GM18520 (cell line): ENCODE measurements around the gene SAG.
"Not testable (repeated sequence)": the region's sequence is repeated elsewhere in the genome, so short reads cannot be mapped to it uniquely, and the experiment has no call there.

Experiments
- ATAC-seq: cut with Tn5 transposase; IDR thresholded peaks from one replicate; pipeline ENCODE4 v1.9.1; 2021; ENCODE audit not compliant: unreplicated experiment

Gene SAG

DNA sequence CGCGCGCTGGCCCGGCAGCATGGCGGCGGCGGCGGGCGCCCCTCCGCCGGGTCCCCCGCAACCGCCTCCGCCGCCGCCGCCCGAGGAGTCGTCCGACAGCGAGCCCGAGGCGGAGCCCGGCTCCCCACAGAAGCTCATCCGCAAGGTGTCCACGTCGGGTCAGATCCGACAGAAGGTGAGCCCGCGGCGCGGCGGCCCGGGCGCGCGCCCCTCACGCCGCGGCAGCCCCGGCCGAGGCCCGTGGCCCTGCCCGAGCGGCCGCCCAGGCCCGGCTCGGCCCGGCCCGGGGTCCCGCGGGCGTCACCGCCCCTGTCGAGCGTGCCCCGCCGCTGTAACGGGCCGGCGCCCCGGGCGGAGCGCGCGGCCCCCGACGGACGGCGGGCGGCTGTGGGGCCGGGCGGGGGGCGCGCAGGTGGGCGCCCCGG, 46.9 kb downstream of the SAG start:
- peak; percentile 31 for ATAC-seq

GRCh38 chr2:233354971-233355574, 47.5 kb downstream of the SAG start:
- ATAC-seq = no peak

DNA sequence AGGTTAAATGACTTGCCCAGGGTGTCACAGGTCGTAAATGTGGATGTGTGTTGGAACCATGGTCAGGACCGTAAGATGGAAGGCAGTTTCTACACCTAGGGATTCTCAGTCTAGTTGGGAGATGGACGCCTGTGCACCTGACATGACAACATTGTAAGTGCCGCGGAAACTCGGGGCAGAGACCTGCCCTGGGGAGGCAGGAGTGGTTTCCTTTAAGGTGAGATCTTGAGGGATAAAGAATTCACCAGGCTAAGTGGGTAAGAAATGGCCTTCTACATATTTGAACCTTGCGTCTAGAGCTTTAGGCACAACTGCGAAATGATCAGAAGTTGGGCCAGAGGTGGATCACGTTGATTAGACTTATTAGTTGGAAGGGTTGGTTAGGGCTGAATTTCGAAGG, 48.3 kb downstream of the SAG start:
- no peak for ATAC-seq

DNA sequence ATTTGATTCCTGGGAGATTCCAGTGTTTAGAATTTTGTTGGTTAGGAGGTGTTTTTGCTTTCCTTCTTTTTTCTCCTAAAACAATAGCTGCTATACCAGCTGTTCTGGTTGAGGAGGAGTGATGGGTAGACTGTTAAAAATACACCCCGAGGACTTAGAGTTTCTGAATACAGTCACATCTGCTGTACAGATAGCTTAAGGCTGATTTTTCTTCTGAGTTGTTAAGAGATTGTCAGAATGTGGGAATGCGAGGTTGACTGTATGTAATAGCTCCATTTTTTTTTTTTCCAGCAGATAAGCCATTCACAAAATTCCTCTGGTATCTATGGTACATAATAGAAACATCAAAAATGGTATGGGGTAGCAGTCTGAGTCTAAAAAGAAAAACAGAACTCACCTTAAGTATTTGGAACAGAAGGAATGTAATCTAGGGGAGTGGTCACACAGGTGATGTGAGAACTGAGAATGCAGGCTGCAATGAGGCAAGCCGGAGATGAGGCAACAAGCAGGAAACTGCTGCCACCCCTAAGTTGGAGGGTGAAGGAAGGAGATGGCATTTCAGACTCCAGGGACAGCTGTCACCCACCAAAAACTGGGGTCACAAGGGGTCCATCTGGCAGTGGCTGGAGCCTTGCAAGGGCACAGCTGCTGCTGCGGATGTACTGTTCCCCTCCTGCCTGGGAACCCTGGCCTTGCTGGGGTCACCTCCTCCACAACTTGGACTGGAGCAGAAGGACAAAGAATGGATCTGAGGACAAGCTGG, 49.1 kb downstream of the SAG start:
- ATAC-seq = no peak

GRCh38 chr2:233358335-233358734, 50.7 kb downstream of the SAG start:
- no peak for ATAC-seq

DNA sequence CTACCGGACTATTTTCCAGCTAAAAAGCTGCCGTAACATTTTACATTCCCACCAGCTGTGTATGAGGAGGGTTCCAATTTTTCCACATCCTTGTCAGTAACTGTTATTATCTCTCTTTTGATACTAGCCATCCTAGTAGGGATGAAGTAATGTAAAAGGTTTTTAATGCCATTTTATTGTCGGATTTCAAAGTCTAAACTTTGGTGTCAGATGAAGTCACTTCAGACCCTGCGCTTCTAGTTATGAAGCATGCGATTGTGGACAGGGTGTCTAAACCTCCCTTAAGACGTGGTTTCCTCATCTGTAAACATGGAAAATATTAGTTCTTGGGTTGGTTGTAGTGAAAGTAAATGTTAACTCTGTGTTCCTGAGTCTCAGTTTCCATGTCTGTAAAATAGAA, 51.3 kb downstream of the SAG start:
- ATAC-seq = no peak

DNA sequence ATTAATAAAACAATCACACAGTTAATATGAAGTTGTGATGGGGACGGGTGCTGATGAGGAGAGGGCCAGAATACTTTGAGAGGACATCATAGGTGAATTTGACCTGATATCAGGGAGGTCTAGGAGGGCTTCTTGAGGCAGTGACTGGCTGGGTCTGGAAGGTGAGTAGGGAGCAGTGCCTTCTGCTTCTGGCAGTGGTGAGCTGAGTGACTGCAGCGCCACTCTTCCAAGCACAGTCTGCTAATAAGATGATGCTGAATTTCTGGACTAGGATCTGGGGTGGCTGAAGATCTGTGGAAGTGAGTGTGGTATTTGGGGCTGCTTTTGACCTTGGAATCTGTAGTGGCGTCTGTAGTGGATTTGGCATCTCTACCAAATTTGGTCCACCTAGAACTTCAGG, 52.2 kb downstream of the SAG start:
- no peak for ATAC-seq

DNA sequence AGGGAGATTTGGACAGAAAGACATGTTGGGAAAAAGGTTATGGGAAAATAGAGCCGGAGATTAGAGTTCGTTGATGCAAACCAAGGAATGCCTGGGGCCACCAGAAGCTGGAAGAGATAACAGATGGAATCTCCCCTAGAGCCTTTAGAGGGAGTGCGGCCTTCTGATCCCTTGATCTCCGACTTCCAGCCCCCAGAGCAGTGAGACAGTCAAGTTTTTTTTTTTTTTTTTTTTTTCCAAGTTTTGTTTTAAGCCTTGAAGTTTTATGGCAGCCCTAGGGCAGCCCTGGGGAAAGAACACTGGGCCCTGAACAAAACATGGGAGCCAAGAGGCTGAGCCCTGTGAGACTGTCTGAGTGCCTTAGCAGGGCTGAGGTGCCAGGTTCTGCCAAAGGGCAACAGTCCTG, 53.2 kb downstream of the SAG start:
- no peak for ATAC-seq

- no peak for ATAC-seq
Observed at GRCh38 chr2:233361297-233361696, 53.7 kb downstream of the SAG start.

- no peak for ATAC-seq
Observed at GRCh38 chr2:233362742-233363141, 55.1 kb downstream of the SAG start.

GRCh38 chr2:233363744-233364235, 56.2 kb downstream of the SAG start:
- ATAC-seq = no peak

GRCh38 chr2:233365861-233366520, 58.4 kb downstream of the SAG start:
- ATAC-seq = no peak

DNA sequence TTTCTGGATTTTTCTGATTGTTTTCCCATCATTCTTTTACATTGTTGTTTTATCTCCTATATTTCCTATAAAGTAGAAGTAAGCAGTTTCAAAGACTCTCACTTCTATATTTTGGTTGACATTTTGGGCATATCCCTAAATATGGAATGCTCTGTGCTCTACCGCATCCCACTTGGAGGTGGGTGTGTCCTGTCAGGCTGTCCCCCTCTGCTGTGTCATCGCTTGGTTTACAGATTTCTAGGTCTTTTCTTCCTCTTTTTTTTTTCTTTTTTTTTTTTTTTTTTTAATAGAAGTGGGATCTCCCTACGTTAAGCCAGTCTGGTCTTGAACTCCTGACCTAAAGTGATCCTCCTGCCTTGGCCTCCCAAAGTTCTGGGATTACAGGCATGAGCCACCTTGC, 60.0 kb downstream of the SAG start:
- ATAC-seq = no peak

- ATAC-seq = no peak
Observed at GRCh38 chr2:233368756-233369155, 61.1 kb downstream of the SAG start.

DNA sequence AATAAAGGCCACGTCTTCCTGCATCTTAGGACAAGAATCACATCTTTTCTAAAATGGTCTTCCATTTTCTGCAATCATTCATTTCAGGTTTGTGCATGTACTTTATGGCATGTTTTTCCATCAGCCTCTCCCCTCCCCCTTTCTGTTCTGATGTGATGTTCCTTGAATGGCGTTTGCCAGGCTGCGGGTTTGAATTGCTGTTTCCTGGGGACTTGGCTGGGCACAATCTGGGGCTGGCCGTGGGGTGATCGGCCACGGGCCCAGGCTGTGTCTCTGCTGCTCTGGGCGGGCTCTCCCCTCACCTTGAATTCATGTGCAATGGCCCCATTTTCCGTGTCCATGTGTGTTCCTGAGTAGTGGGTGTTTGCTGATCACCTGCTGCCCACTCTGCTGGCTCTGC, 61.8 kb downstream of the SAG start:
- no peak for ATAC-seq

DNA sequence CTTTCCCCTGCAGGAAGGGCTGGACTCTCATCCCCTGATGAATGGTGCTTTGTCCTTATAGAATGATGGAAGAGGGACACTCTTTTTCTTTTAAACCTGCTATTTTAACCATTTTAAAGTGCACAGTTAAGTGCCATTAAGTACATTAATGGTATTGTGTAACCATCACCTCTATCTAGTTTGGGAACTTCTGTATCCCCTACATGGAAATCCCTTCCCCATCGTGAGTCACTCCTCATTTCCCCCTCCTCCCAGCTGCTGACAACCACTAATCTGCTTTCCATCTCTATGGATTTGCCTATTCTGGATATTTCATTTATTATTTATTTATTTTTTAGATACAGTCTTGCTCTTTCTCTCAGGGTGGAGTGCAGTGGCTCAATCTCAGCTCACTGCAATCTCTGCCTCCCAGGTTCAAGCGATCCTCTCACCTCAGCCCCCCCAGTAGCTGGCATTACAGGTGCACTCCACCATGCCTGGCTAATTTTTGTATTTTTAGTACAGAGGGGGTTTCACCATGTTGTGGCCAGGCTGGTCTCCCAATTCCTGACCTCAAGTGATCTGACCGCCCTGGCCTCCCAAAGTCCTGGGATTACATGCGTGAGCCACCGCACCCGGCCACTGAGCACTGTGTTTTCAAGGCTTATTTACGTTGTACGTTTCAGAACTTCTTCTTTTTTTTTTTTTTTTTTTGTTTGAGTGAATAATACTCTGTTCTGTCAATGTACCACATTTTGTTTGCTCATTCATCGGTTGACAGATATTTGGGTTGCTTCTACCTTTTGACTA, 62.5 kb downstream of the SAG start:
- no peak for ATAC-seq

GRCh38 chr2:233371641-233372040, 64.0 kb downstream of the SAG start:
- no peak for ATAC-seq

GRCh38 chr2:233372855-233373254, 65.2 kb downstream of the SAG start:
- ATAC-seq = no peak

- no peak for ATAC-seq
Observed at GRCh38 chr2:233373316-233373715, 65.7 kb downstream of the SAG start.

GRCh38 chr2:233374776-233375175, 67.2 kb downstream of the SAG start:
- not testable (repeated sequence) for ATAC-seq
